IMR-90 (cell line): ENCODE data around the gene GRIA2. TPM values are rescaled to one million over a fixed set of nuclear protein-coding genes. Genes with fewer than 3 reads are reported as not detected.
"Not testable (repeated sequence)": the region's sequence is repeated elsewhere in the genome, so short reads cannot be mapped to it uniquely, and the experiment has no call there.

Source experiments
- ATAC-seq: fragments of 200-7000 bp; cut with Tn5 transposase; 2 replicates; pipeline ENCODE4 v1.9.1; 2020; ENCODE audit warnings: low read depth, mild to moderate bottlenecking, moderate library complexity
- BruUV-seq: library from RNA; stranded (reverse); fragments of 400-500 nt; replicated peaks from 2 replicates; lab custom pipeline; 2021; lab: Mats Ljungman, UMichigan
- CTCF ChIA-PET: fragments of 300-600 bp; formaldehyde crosslinking; extraction: SDS; loops from one replicate; lab custom pipeline; 2021; ENCODE audit warnings: antibody characterized with exemption; lab: Yijun Ruan, JAX
- POLR2A ChIA-PET: fragments of 300-600 bp; sonication (Branson Sonifier 250); formaldehyde crosslinking; loops from one replicate; lab custom pipeline; 2022; ENCODE audit warnings: antibody characterized with exemption; ENCODE audit not compliant: unreplicated experiment; lab: Charles Lee
- DNase-seq: peaks from one replicate; pipeline ENCODE4 v3.0.0; 2013
- H2AFZ ChIP-seq: replicated peaks from 2 replicates; pipeline ENCODE3; 2013; ENCODE audit warnings: low read length, mild to moderate bottlenecking; ENCODE audit not compliant: poor library complexity
- H2AK5ac ChIP-seq: 2 replicates; pipeline ENCODE4 v1.6.1; 2013; ENCODE audit warnings: low read depth, low read length, inconsistent platforms
- H2AK9ac ChIP-seq: replicated peaks from 2 replicates; pipeline ENCODE3; 2013; ENCODE audit warnings: mild to moderate bottlenecking, low read depth, low read length, moderate library complexity; ENCODE audit not compliant: poor library complexity
- H2BK120ac ChIP-seq: 2 replicates; pipeline ENCODE4 v1.6.1; 2013; ENCODE audit warnings: low read depth, low read length, inconsistent platforms
- H2BK15ac ChIP-seq: 3 replicates; pipeline ENCODE4 v1.6.1; 2013; ENCODE audit warnings: low read depth, low read length, inconsistent platforms
- H2BK20ac ChIP-seq: 2 replicates; pipeline ENCODE4 v1.6.1; 2013; ENCODE audit warnings: low read depth, mild to moderate bottlenecking, inconsistent platforms, low read length, moderate library complexity
- H2BK5ac ChIP-seq: 2 replicates; pipeline ENCODE4 v1.6.1; 2013; ENCODE audit warnings: mild to moderate bottlenecking, low read depth, low read length, inconsistent platforms; ENCODE audit not compliant: poor library complexity, severe bottlenecking
- H3K14ac ChIP-seq: replicated peaks from 2 replicates; pipeline ENCODE4 v1.6.1; 2013; ENCODE audit warnings: low read depth, low read length, inconsistent platforms
- H3K18ac ChIP-seq: 2 replicates; pipeline ENCODE4 v1.6.1; 2013; ENCODE audit warnings: low read depth, low read length, control low read depth
- H3K23ac ChIP-seq: 2 replicates; pipeline ENCODE4 v1.6.1; 2013; ENCODE audit warnings: low read depth, low read length, inconsistent platforms
- H3K27ac ChIP-seq: 2 replicates; pipeline ENCODE4 v1.5.1; 2013; ENCODE audit warnings: mild to moderate bottlenecking, control low read depth, low read length; ENCODE audit not compliant: insufficient read depth
- H3K27me3 ChIP-seq: 2 replicates; pipeline ENCODE4 v1.6.1; 2013; ENCODE audit warnings: low read length; ENCODE audit not compliant: control insufficient read depth, insufficient read depth
- H3K36me3 ChIP-seq: 2 replicates; pipeline ENCODE4 v1.6.1; 2013; ENCODE audit warnings: low read length, mixed read lengths; ENCODE audit not compliant: control insufficient read depth, insufficient read depth
- H3K4ac ChIP-seq: 2 replicates; pipeline ENCODE4 v1.6.1; 2013; ENCODE audit warnings: low read depth, low read length, inconsistent platforms
- H3K4me1 ChIP-seq: 2 replicates; pipeline ENCODE4 v1.6.1; 2013; ENCODE audit warnings: low read length, mixed read lengths; ENCODE audit not compliant: control insufficient read depth, insufficient read depth
- H3K4me2 ChIP-seq: 2 replicates; pipeline ENCODE4 v1.6.1; 2013; ENCODE audit warnings: low read depth, mild to moderate bottlenecking, control low read depth, low read length, moderate library complexity
- H3K4me3 ChIP-seq: 2 replicates; pipeline ENCODE4 v1.5.1; 2013; ENCODE audit warnings: low read depth, mild to moderate bottlenecking, control low read depth, low read length, moderate library complexity; ENCODE audit not compliant: insufficient read depth
- H3K56ac ChIP-seq: 2 replicates; pipeline ENCODE4 v1.6.1; 2013; ENCODE audit warnings: low read length, inconsistent platforms; ENCODE audit not compliant: insufficient read depth; ENCODE audit errors: extremely low read depth
- H3K79me1 ChIP-seq, 2 experiments: 2 replicates each; pipeline ENCODE4 v1.6.1; 2013; ENCODE audit warnings: low read length in 2 of 2, inconsistent platforms in 1 of 2, low read depth in 1 of 2
- H3K9ac ChIP-seq: 2 replicates; pipeline ENCODE4 v1.6.1; 2013; ENCODE audit warnings: low read depth, low read length, control low read depth
- H3K9me1 ChIP-seq: 2 replicates; pipeline ENCODE4 v1.6.1; 2013; ENCODE audit warnings: low read length, inconsistent platforms; ENCODE audit not compliant: insufficient read depth
- H3K9me3 ChIP-seq: 2 replicates; pipeline ENCODE4 v1.6.1; 2013; ENCODE audit warnings: low read length; ENCODE audit not compliant: control insufficient read depth, insufficient read depth
- H4K20me1 ChIP-seq: 2 replicates; pipeline ENCODE4 v1.6.1; 2013; ENCODE audit warnings: low read length, inconsistent platforms; ENCODE audit not compliant: insufficient read depth
- H4K5ac ChIP-seq: 2 replicates; pipeline ENCODE4 v1.6.1; 2013; ENCODE audit warnings: mild to moderate bottlenecking, low read depth, low read length, control low read depth
- H4K8ac ChIP-seq, 2 experiments: 2 replicates each; pipeline ENCODE4 v1.6.1; 2013; ENCODE audit warnings: low read depth in 2 of 2, low read length in 2 of 2, control low read depth in 1 of 2, inconsistent platforms in 1 of 2
- H4K91ac ChIP-seq: 2 replicates; pipeline ENCODE4 v1.6.1; 2013; ENCODE audit warnings: low read depth, low read length, inconsistent platforms; ENCODE audit not compliant: insufficient read depth
- CHD1 ChIP-seq: IDR thresholded peaks from 2 replicates; pipeline ENCODE4 v1.6.1; 2012; ENCODE audit warnings: low read depth, low read length, improper control_type of control experiment
- FOS ChIP-seq: fragments of 150-350 bp; IDR thresholded peaks from 2 replicates; pipeline ENCODE4 v1.6.1; 2016; ENCODE audit warnings: low read depth, low read length
- WGBS, 2 experiments: methylation state at CpG; one replicate each; pipeline versions ENCODE4 v1.1.5 to v1.1.7; 2013; ENCODE audit warnings: missing lambda C conversion rate in 2 of 2; ENCODE audit not compliant: insufficient read length in 1 of 2; ENCODE audit errors: extremely low coverage in 2 of 2; 5-methylcytosine and 5-hydroxymethylcytosine counted together
- dilution Hi-C: fragments of 300-500 bp; cut with HindIII; formaldehyde crosslinking; loops from one replicate; pipeline ENCODE4 v1.14.3; 2018; ENCODE audit warnings: low sequenced_read_pairs; ENCODE audit not compliant: unreplicated experiment
- in situ Hi-C: fragments of 300-500 bp; cut with MboI; formaldehyde crosslinking; loops from 3 replicates; pipeline ENCODE4 v1.14.3; 2019; ENCODE audit warnings: low sequenced_read_pairs, inconsistent platforms, mixed read lengths
- intact Hi-C: fragments of 100-400 bp; cut with micrococcal nuclease; formaldehyde crosslinking; loops from 2 replicates; pipeline ENCODE4 v1.10.0; 2022
- polyA plus RNA-seq, 3 experiments: library from polyadenylated mRNA; depleted of rRNA; stranded (reverse); fragments of >200 nt; gene quantifications; 2 replicates each; pipeline ENCODE4 v1.2.3, GENCODE V29; 2012; ENCODE audit warnings: low replicate concordance in 1 of 3
- total RNA-seq: library from RNA; depleted of rRNA; stranded (reverse); fragments of >200 nt; gene quantifications from 2 replicates; pipeline ENCODE4 v1.2.3, GENCODE V29; 2012

The GRIA2 gene
- total and polyA plus RNA-seq, 2 of the 4 experiments (the other 2 are of a cell fraction) = not detected

- CTCF ChIA-PET = no interaction called here
- H3K9me3 ChIP-seq = no peaks in the 10 kb centered on the region
- H3K23ac ChIP-seq = no peak overlapping the region
- dilution Hi-C loops = no loop called here
- H4K91ac ChIP-seq = no peak overlapping the region
- H2BK5ac ChIP-seq = no peak overlapping the region
- H4K8ac ChIP-seq = no peak overlapping the region
- no TSS peak for BruUV-seq
- no peak overlapping the region for H3K4ac ChIP-seq
- H4K5ac ChIP-seq = no peak overlapping the region
- POLR2A ChIA-PET = no interaction called here
- no peak overlapping the region for H2BK15ac ChIP-seq
- intact Hi-C loops = no loop called here
- in situ Hi-C loops = no loop called here
- no peak overlapping the region for H2AK5ac ChIP-seq
- H2BK20ac ChIP-seq = no peak overlapping the region
- no peak overlapping the region for H2BK120ac ChIP-seq
- H3K27me3 ChIP-seq = no peaks in the 10 kb centered on the region
- no peak overlapping the region for H3K4me2 ChIP-seq
- H3K79me1 ChIP-seq = no peaks in the 10 kb centered on the region
- ATAC-seq (no peak), DNase-seq (no peak)
- H3K9ac ChIP-seq = no peak overlapping the region
- H3K4me1 ChIP-seq = no peaks in the 10 kb centered on the region
- no peaks in the 10 kb centered on the region for H3K36me3 ChIP-seq
- no peak for TF ChIP-seq FOS
- no peak for TF ChIP-seq CHD1
- H4K20me1 ChIP-seq = no peaks in the 10 kb centered on the region
- no peak overlapping the region for H3K18ac ChIP-seq
- no peak overlapping the region for H3K27ac ChIP-seq
- no peak overlapping the region for H3K14ac ChIP-seq
- H3K4me3 ChIP-seq = no peak overlapping the region
- no peak overlapping the region for H2AK9ac ChIP-seq
- H3K9me1 ChIP-seq = no peaks in the 10 kb centered on the region
- no peak overlapping the region for H2AFZ ChIP-seq
- no peak overlapping the region for H3K56ac ChIP-seq
These were observed 26.4 kb downstream of the GRIA2 start for GRCh38 chr4:157246964-157247363.

- H3K14ac ChIP-seq, H3K9me1 ChIP-seq, in situ Hi-C loops, H3K9ac ChIP-seq, H2BK15ac ChIP-seq, H3K4me3 ChIP-seq, H3K27me3 ChIP-seq, H3K27ac ChIP-seq, intact Hi-C loops, H3K23ac ChIP-seq, H4K8ac ChIP-seq, H2AFZ ChIP-seq, POLR2A ChIA-PET, H2BK120ac ChIP-seq, ATAC-seq, H4K20me1 ChIP-seq, H2BK20ac ChIP-seq, dilution Hi-C loops, H3K18ac ChIP-seq, H3K4me1 ChIP-seq, H3K36me3 ChIP-seq, DNase-seq, H2AK5ac ChIP-seq, H4K91ac ChIP-seq, H3K4me2 ChIP-seq, H3K56ac ChIP-seq, H2BK5ac ChIP-seq, BruUV-seq, H2AK9ac ChIP-seq, H4K5ac ChIP-seq, H3K9me3 ChIP-seq, H3K79me1 ChIP-seq, H3K4ac ChIP-seq: not testable (repeated sequence)
- CTCF ChIA-PET = interaction anchor here (0.6 kb wide), 1 partner anchor 1192 kb away, joined by 4 read pairs; no protein-coding TSS in a partner anchor
- WGBS, 2 experiments = no CpG with 5 or more reads among the region's 6 CpGs
These were observed 37.6 kb downstream of the GRIA2 start for GRCh38 chr4:157258165-157258564.
